CD4-positive, alpha-beta T cell treated with Interleukin-10 for 1 hour (primary cell): ENCODE results near the gene DCAF4.
"Not testable (repeated sequence)": the region's sequence is repeated elsewhere in the genome, so short reads cannot be mapped to it uniquely, and the experiment has no call there.

Source experiments
- DNase-seq: peaks from one replicate; pipeline ENCODE4 v3.0.0-alpha.2; 2020

DCAF4 gene

GRCh38 chr14:72941286-72941985 is 15.2 kb downstream of the DCAF4 start:
- no peak for DNase-seq

- DNase-seq = no peak
Observed at GRCh38 chr14:72942934-72943333, 16.7 kb downstream of the DCAF4 start.

GRCh38 chr14:72943876-72944430 is 17.7 kb downstream of the DCAF4 start:
- DNase-seq = no peak

GRCh38 chr14:72945356-72946027 is 19.2 kb downstream of the DCAF4 start:
- DNase-seq = no peak

- no peak for DNase-seq
Observed at GRCh38 chr14:72946491-72946890, 20.2 kb downstream of the DCAF4 start.

GRCh38 chr14:72947366-72948160 is 21.3 kb downstream of the DCAF4 start:
- DNase-seq = no peak

- DNase-seq = peak; percentile 55
Observed at GRCh38 chr14:72948481-72949138, 22.3 kb downstream of the DCAF4 start.

- DNase-seq = no peak
Observed at GRCh38 chr14:72952171-72952570, 25.9 kb downstream of the DCAF4 start.

GRCh38 chr14:72956741-72957140 is 30.5 kb downstream of the DCAF4 start:
- DNase-seq = not testable (repeated sequence)

- no peak for DNase-seq
Observed at GRCh38 chr14:72957213-72957612, 30.9 kb downstream of the DCAF4 start.

- DNase-seq = no peak
Observed at GRCh38 chr14:72958548-72958947, 32.3 kb downstream of the DCAF4 start.

- not testable (repeated sequence) for DNase-seq
Observed at GRCh38 chr14:72961016-72961415, 34.8 kb downstream of the DCAF4 start.

- DNase-seq = no peak
Observed at GRCh38 chr14:72961579-72962335, 35.5 kb downstream of the DCAF4 start.

- not testable (repeated sequence) for DNase-seq
Observed at GRCh38 chr14:72962336-72962754, 36.1 kb downstream of the DCAF4 start.

GRCh38 chr14:72962829-72963312 is 36.6 kb downstream of the DCAF4 start:
- no peak for DNase-seq

GRCh38 chr14:72965249-72965648 is 39.0 kb downstream of the DCAF4 start:
- no peak for DNase-seq

- no peak for DNase-seq
Observed at GRCh38 chr14:72966038-72966437, 39.8 kb downstream of the DCAF4 start.

- DNase-seq = no peak
Observed at GRCh38 chr14:72968316-72968715, 42.1 kb downstream of the DCAF4 start.

- no peak for DNase-seq
Observed at GRCh38 chr14:72970058-72970630, 43.9 kb downstream of the DCAF4 start.

- DNase-seq = no peak
Observed at GRCh38 chr14:72970824-72971434, 44.7 kb downstream of the DCAF4 start.

- no peak for DNase-seq
Observed at GRCh38 chr14:72974661-72975060, 48.4 kb downstream of the DCAF4 start.
